Stimulated activated naive B cell treated with anti-CD40 and anti-IgM and Interleukin-4, amounts not matched to agents 10 μg/mL and 1 μg/mL and 100 μg/mL, for 72 hours (primary cell): ENCODE data around the gene ATCAY.

Experiments
- ATAC-seq, 2 donors: fragments of 150-1000 bp; cut with Tn5 transposase; replicated peaks; 2 replicates each; pipeline ENCODE4 v1.10.0; 2021; ENCODE audit warnings: moderate library complexity in 1 of 2
- DNase-seq: peaks from one replicate; pipeline ENCODE4 v3.0.0; 2021
- H3K27ac Mint-ChIP-seq: one replicate; pipeline ENCODE4 v1.8.0; 2022; ENCODE audit warnings: mild to moderate bottlenecking, mixed read lengths
- H3K27me3 Mint-ChIP-seq, 2 donors: one replicate each; pipeline ENCODE4 v1.8.0; 2022; ENCODE audit warnings: mixed read lengths in 2 of 2
- H3K36me3 Mint-ChIP-seq, 2 donors: one replicate each; pipeline ENCODE4 v1.8.0; 2022; ENCODE audit warnings: mixed read lengths in 2 of 2, mild to moderate bottlenecking in 1 of 2
- H3K4me1 Mint-ChIP-seq, 2 donors: one replicate each; pipeline ENCODE4 v1.8.0; 2022; ENCODE audit warnings: mixed read lengths in 2 of 2, mild to moderate bottlenecking in 1 of 2
- H3K4me3 Mint-ChIP-seq, 2 donors: one replicate each; pipeline ENCODE4 v1.8.0; 2022; ENCODE audit warnings: mild to moderate bottlenecking in 2 of 2, mixed read lengths in 2 of 2, moderate library complexity in 1 of 2
- H3K9me3 Mint-ChIP-seq, 2 donors: one replicate each; pipeline ENCODE4 v1.8.0; 2022; ENCODE audit warnings: mixed read lengths in 2 of 2, mild to moderate bottlenecking in 1 of 2

Gene ATCAY

GRCh38 chr19:3899531-3900294 is 19.2 kb downstream of the ATCAY start:
- no peak overlapping the region for H3K27ac Mint-ChIP-seq
- peaks cover 8 to 9% of the 10 kb centered on the region in 2 donors for H3K27me3 Mint-ChIP-seq
- peaks cover 3 to 4% of the 10 kb centered on the region in 2 donors for H3K9me3 Mint-ChIP-seq
- DNase-seq (no peak), ATAC-seq (no peak)
- no peaks in the 10 kb centered on the region for H3K4me1 Mint-ChIP-seq
- no peak overlapping the region for H3K4me3 Mint-ChIP-seq
- H3K36me3 Mint-ChIP-seq = peaks cover 0 to 2% of the 10 kb centered on the region in 2 donors

GRCh38 chr19:3902317-3902973 is 22.0 kb downstream of the ATCAY start:
- Mint-ChIP-seq H3K27ac (no peak overlapping the region), H3K9me3 (peaks cover 3 to 4% of the 10 kb centered on the region in 2 donors), H3K36me3 (peaks cover 0 to 2% of the 10 kb centered on the region in 2 donors), H3K27me3 (peaks cover 8 to 11% of the 10 kb centered on the region in 2 donors), H3K4me1 (no peaks in the 10 kb centered on the region), H3K4me3 (no peak overlapping the region)
- no peak for ATAC-seq
- DNase-seq = no peak

- H3K4me1 Mint-ChIP-seq = no peaks in the 10 kb centered on the region
- no peak overlapping the region for H3K27ac Mint-ChIP-seq
- H3K27me3 Mint-ChIP-seq = peaks cover 11 to 14% of the 10 kb centered on the region in 2 donors
- peaks cover 1 to 3% of the 10 kb centered on the region in 2 donors for H3K36me3 Mint-ChIP-seq
- DNase-seq = no peak
- no peak overlapping the region for H3K4me3 Mint-ChIP-seq
- peaks cover 0 to 1% of the 10 kb centered on the region in 2 donors for H3K9me3 Mint-ChIP-seq
- no peak for ATAC-seq
These were observed 23.7 kb downstream of the ATCAY start for GRCh38 chr19:3904233-3904632.

- ATAC-seq (no peak), DNase-seq (no peak)
- Mint-ChIP-seq H3K4me3 (no peak overlapping the region), H3K4me1 (no peaks in the 10 kb centered on the region), H3K27me3 (peaks cover 6% of the 10 kb centered on the region in 2 donors), H3K36me3 (peaks cover 3 to 6% of the 10 kb centered on the region in 2 donors), H3K27ac (no peak overlapping the region), H3K9me3 (peaks cover 0 to 3% of the 10 kb centered on the region in 2 donors)
These were observed 27.3 kb downstream of the ATCAY start for GRCh38 chr19:3907626-3908265.

GRCh38 chr19:3908266-3909054 is 28.0 kb downstream of the ATCAY start:
- Mint-ChIP-seq H3K36me3 (peaks cover 3 to 6% of the 10 kb centered on the region in 2 donors), H3K9me3 (peaks cover 0 to 3% of the 10 kb centered on the region in 2 donors), H3K4me1 (no peaks in the 10 kb centered on the region), H3K27me3 (peaks cover 6% of the 10 kb centered on the region in 2 donors), H3K4me3 (no peak overlapping the region), H3K27ac (no peak overlapping the region)
- ATAC-seq = no peak
- DNase-seq = no peak

- H3K36me3 Mint-ChIP-seq = peaks cover 3 to 4% of the 10 kb centered on the region in 2 donors
- H3K27ac Mint-ChIP-seq = no peak overlapping the region
- peaks cover 0 to 3% of the 10 kb centered on the region in 2 donors for H3K9me3 Mint-ChIP-seq
- no peaks in the 10 kb centered on the region for H3K4me1 Mint-ChIP-seq
- ATAC-seq (no peak), DNase-seq (no peak)
- peaks cover 6% of the 10 kb centered on the region in 2 donors for H3K27me3 Mint-ChIP-seq
- H3K4me3 Mint-ChIP-seq = no peak overlapping the region
These were observed 29.6 kb downstream of the ATCAY start for GRCh38 chr19:3910105-3910504.

- peaks cover 5 to 6% of the 10 kb centered on the region in 2 donors for H3K36me3 Mint-ChIP-seq
- ATAC-seq = no peak
- H3K27ac Mint-ChIP-seq = no peak overlapping the region
- peaks cover 3 to 10% of the 10 kb centered on the region in 2 donors for H3K4me1 Mint-ChIP-seq
- H3K9me3 Mint-ChIP-seq = peaks cover 5% of the 10 kb centered on the region in 2 donors
- no peak overlapping the region for H3K4me3 Mint-ChIP-seq
- H3K27me3 Mint-ChIP-seq = peaks cover 6 to 8% of the 10 kb centered on the region in 2 donors
- no peak for DNase-seq
These were observed 33.7 kb downstream of the ATCAY start for GRCh38 chr19:3914199-3914598.

GRCh38 chr19:3916033-3916432 is 35.5 kb downstream of the ATCAY start:
- Mint-ChIP-seq H3K9me3 (peaks cover 3 to 5% of the 10 kb centered on the region in 2 donors), H3K27me3 (peaks cover 6 to 8% of the 10 kb centered on the region in 2 donors), H3K27ac (no peak overlapping the region), H3K36me3 (peaks cover 3% of the 10 kb centered on the region in 2 donors), H3K4me1 (peaks cover 3 to 10% of the 10 kb centered on the region in 2 donors), H3K4me3 (no peak overlapping the region)
- DNase-seq (no peak), ATAC-seq (no peak)

GRCh38 chr19:3919793-3920192 is 39.3 kb downstream of the ATCAY start:
- H3K4me3 Mint-ChIP-seq = no peak overlapping the region
- peaks cover 15 to 22% of the 10 kb centered on the region in 2 donors for H3K9me3 Mint-ChIP-seq
- DNase-seq = no peak
- H3K36me3 Mint-ChIP-seq = peaks cover 8 to 9% of the 10 kb centered on the region in 2 donors
- H3K27me3 Mint-ChIP-seq = peaks cover 6 to 13% of the 10 kb centered on the region in 2 donors
- no peak overlapping the region for H3K27ac Mint-ChIP-seq
- no peak for ATAC-seq
- peaks cover 3 to 10% of the 10 kb centered on the region in 2 donors for H3K4me1 Mint-ChIP-seq

- Mint-ChIP-seq H3K36me3 (peaks cover 4 to 6% of the 10 kb centered on the region in 2 donors), H3K9me3 (peaks cover 16 to 23% of the 10 kb centered on the region in 2 donors), H3K27me3 (peaks cover 7 to 18% of the 10 kb centered on the region in 2 donors), H3K4me1 (no peaks in the 10 kb centered on the region), H3K27ac (no peak overlapping the region), H3K4me3 (no peak overlapping the region)
- DNase-seq (no peak), ATAC-seq (no peak)
These were observed 42.7 kb downstream of the ATCAY start for GRCh38 chr19:3923096-3923758.

GRCh38 chr19:3923912-3924311 is 43.4 kb downstream of the ATCAY start:
- H3K27ac Mint-ChIP-seq = no peak overlapping the region
- ATAC-seq (no peak), DNase-seq (no peak)
- H3K4me3 Mint-ChIP-seq = no peak overlapping the region
- peaks cover 4 to 6% of the 10 kb centered on the region in 2 donors for H3K36me3 Mint-ChIP-seq
- peaks cover 7 to 15% of the 10 kb centered on the region in 2 donors for H3K27me3 Mint-ChIP-seq
- H3K9me3 Mint-ChIP-seq = peaks cover 16 to 23% of the 10 kb centered on the region in 2 donors
- no peaks in the 10 kb centered on the region for H3K4me1 Mint-ChIP-seq

- Mint-ChIP-seq H3K4me1 (peaks cover 2 to 5% of the 10 kb centered on the region in 2 donors), H3K9me3 (no peaks in the 10 kb centered on the region), H3K36me3 (no peaks in the 10 kb centered on the region), H3K27me3 (peaks cover 17 to 36% of the 10 kb centered on the region in 2 donors), H3K4me3 (no peak overlapping the region), H3K27ac (no peak overlapping the region)
- ATAC-seq = no peak
- no peak for DNase-seq
These were observed 50.6 kb downstream of the ATCAY start for GRCh38 chr19:3931041-3931440.
